Measurements from ENCODE around the gene CACNA2D3.

DNA sequence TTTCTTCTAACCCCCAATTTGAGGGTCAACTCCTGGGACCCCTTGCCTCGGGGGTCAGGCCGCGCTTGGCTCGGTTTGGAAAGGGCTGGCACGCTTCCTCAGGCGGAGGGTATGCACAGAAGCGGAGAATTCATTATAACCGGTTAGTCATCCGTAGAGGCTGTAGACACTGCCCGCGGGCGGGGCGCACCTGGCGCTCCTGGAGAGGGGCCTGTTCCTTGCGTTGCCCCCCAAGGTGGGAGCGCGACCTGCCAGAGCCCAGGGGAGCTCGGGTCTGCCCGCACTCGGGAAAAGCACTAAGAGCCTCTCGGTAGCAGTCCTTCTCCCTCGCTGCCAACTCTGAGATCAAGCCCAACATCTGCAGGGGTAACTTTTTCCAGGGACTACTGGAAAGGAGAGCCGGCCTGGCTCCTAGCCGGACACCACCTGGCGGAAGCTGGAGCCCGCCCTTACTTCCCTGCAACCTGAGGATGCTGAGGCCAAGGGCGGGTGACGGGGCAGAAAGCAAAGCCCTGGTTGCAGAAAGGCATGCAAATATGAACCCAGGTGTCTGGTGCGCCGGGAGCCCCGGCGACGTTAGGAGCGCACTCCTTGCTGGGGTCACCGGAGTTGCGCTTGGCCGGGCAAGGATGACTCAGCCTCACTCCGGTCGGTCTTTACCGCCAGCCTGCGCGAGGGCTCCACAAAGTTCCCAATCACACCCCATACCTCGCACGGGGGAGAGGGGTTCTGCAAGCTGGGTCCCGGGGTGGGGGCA is 1.5 kb upstream of the CACNA2D3 start:
- TF ChIP-seq, protein P1, sequence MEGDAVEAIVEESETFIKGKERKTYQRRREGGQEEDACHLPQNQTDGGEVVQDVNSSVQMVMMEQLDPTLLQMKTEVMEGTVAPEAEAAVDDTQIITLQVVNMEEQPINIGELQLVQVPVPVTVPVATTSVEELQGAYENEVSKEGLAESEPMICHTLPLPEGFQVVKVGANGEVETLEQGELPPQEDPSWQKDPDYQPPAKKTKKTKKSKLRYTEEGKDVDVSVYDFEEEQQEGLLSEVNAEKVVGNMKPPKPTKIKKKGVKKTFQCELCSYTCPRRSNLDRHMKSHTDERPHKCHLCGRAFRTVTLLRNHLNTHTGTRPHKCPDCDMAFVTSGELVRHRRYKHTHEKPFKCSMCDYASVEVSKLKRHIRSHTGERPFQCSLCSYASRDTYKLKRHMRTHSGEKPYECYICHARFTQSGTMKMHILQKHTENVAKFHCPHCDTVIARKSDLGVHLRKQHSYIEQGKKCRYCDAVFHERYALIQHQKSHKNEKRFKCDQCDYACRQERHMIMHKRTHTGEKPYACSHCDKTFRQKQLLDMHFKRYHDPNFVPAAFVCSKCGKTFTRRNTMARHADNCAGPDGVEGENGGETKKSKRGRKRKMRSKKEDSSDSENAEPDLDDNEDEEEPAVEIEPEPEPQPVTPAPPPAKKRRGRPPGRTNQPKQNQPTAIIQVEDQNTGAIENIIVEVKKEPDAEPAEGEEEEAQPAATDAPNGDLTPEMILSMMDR (conservative IDR thresholded peaks at IDR 0.05 in 1 of 2, IDR thresholded peaks at IDR 0.05 in 1 of 2; ENCODE audit: extremely low read depth in 1 of 2, insufficient read depth in 1 of 2, low read depth in 1 of 2, low read length in 2 of 2): no peak
- peak; percentile 80 for TF ChIP-seq EZH2 (IDR thresholded peaks at IDR 0.05; ENCODE audit: borderline replicate concordance, low read length)
